COR-L47 (cell line): ENCODE measurements around the gene AKTIP.

Source experiments
- DNase-seq: peaks from one replicate; lab custom pipeline; 2025; lab: John Stamatoyannopoulos, UW

Gene AKTIP

GRCh38 chr16:53478965-53479364 lies 24.0 kb downstream of the AKTIP start:
- DNase-seq = no peak

DNA sequence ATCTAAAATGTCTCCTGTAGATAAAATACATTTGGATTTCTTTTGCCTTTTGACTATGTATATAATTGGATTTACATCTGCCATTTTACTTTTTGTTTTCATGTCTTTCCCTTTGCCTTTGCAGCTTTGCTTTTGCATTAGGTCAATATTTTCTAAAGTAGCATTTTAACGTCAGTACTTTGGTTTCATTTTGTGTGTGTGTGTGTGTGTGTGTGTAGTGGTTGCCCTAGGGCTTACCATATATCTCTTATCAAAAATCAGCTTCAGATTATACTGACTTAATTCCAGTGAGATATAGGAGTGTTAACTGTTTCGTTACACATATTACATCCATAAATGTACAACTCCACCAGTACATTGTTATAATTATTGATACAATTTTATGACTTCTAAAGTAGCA lies 26.1 kb downstream of the AKTIP start:
- DNase-seq = no peak

- peak; percentile 9 for DNase-seq
These were observed 37.3 kb downstream of the AKTIP start for GRCh38 chr16:53465606-53466280.

DNA sequence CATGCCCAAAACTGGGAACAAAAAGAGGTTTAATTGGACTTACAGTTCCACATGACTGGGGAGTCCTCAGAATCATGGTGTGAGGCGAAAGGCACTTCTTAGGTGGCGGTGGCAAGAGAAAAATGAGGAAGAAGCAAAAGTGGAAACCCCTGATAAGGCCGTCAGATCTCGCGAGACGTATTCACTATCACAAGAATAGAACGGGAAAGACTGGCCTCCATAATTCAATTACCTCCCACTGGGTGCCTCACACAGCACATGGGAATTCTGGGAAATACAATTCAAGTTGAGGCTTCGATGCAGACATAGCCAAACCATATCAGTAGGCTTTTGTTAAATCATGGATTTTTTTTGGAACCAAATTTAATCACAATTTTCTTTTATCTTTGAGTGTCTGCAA lies 44.4 kb downstream of the AKTIP start:
- no peak for DNase-seq

GRCh38 chr16:53457670-53458069 lies 45.3 kb downstream of the AKTIP start:
- DNase-seq = no peak

DNA sequence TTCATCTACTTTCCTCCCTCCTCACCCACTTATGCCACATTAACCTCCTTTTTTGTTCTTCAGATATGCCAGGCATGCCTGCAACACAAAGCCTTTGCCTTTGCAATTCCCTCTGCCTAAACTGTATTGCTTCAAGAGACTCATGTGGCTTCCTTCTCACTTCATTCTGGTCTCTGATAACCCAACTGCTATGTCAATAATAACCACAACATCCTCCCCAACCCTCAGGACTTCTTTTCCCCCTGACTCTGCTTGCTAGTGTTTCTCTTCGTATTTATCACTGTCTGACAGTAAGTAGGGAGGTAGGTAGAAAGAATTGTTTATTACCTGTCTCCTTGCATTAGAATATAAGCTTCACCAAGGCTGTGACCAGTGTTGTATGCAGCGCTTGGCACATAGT lies 46.4 kb downstream of the AKTIP start:
- DNase-seq = no peak

DNA sequence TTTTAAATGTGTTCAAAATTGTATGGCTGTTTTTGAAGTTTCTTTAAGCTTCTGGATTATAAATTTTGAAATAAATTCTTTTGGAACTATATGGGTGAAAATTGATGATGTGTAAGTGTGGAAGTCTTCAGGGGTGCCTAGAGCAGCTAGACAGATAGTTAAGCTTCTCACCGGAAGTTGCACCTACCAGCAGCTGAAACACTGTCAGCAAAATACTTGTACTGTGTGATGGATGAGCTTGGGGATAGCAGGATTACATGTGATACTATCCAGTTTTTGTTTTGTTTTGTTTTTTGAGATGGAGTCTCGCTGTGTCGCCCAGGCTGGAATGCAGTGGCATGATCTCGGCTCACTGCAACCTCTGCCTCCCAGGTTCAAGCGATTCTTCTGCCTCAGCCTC lies 49.1 kb downstream of the AKTIP start:
- DNase-seq = no peak

DNA sequence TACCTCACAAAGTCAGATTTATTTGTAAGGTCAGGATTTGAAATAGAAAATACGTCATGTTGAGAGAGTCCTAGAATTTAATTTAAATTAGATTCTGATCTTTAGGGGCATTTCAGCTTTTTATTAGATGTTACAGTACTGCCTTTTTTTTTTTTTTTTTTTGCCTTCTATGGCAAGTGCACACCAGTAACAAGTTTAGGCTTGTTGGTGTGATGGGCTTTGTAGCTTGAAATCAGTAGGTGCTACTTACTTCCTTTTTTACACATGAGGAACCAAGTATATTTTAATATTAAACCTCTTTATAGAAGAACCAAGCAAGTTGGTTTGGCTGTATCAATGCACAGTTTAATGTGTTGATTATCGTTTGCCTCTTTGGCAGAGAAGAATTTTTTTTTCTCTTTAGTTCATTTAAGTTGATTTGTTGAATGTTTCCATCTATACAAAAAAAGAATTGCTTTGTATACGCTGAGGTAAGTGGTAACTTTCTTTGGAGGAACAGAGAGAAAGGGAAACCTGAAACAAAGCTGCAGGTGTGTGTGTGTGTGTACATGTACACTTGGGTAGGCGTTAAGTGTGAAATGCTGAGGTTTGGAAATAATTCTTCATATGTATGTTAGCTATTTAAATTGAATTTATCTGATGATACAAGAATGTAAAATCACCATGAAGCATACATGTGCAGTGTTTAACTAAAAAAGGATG lies 53.0 kb downstream of the AKTIP start:
- no peak for DNase-seq

GRCh38 chr16:53446090-53446489 lies 56.9 kb downstream of the AKTIP start:
- DNase-seq = no peak

DNA sequence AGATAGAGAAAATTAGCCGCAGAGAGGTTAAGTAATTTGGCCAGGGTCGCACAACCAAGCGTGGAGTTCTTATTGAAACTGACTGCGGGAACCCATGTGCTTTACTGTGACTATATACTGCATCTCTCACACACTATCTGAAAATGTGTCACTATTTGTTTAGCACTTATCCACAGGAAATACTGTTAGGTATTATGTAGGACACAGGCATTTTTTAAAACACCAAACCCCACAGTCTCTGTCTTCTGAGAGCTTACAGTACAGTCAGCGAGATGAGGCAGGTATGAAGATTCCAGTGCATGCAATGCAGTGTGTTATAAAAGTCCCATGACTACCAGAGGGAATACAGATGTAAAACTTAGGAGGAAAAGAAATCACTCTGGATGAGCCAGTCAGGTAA lies 57.5 kb downstream of the AKTIP start:
- no peak for DNase-seq
